Left lobe of liver (tissue), 2 donors: ENCODE measurements around the gene P2RX3. TPM values are rescaled to one million over a fixed set of nuclear protein-coding genes. Genes with fewer than 3 reads are reported as not detected.
A peak's percentile ranks its signal among the peaks of the same experiment; 100 is the strongest.

Experiments used
- ATAC-seq: fragments of 200-7000 bp; cut with Tn5 transposase; one replicate; pipeline ENCODE4 v1.9.1; 2020; ENCODE audit warnings: mild to moderate bottlenecking, moderate library complexity
- DNase-seq: peaks from one replicate; pipeline ENCODE4 v3.0.0-alpha.2; 2020; ENCODE audit warnings: low spot score
- total RNA-seq: library from RNA; stranded (reverse); gene quantifications from one replicate; pipeline ENCODE4 v1.2.1, GENCODE V29; 2021
- donor health status: DM: no; HTN: no; CAD: no; lungs with moderate emphysema.
- donor health status: DM: no; HTN: yes; CAD: no.

The P2RX3 gene
- total RNA-seq, 1 donor from 2014 or later: 0.50 TPM

- ATAC-seq: no peak
- peak; percentile 41 for DNase-seq
These were observed 28.8 kb upstream of the P2RX3 start for GRCh38 chr11:57309106-57310059.

DNA sequence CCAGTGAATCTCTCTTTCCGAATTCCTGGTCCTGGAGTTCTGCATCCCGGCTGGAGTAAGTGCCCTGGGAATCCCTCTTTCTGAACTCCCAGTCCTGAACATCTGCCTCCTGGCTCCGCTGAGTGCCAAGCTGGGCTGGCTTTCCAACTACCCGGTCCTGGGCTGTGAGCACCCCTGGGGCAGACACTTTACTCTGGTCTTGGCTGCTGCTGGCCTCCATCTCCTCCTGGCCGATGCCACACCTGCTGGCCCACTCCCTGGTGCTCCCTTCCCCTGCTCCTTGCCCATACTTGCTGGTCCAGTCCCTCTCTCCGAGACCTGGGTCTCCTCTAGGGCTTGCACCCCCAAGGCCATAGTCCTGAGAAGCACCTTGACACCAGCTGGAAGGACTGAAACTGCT lies 28.1 kb upstream of the P2RX3 start:
- DNase-seq (peak; percentile 52), ATAC-seq (no peak)

DNA sequence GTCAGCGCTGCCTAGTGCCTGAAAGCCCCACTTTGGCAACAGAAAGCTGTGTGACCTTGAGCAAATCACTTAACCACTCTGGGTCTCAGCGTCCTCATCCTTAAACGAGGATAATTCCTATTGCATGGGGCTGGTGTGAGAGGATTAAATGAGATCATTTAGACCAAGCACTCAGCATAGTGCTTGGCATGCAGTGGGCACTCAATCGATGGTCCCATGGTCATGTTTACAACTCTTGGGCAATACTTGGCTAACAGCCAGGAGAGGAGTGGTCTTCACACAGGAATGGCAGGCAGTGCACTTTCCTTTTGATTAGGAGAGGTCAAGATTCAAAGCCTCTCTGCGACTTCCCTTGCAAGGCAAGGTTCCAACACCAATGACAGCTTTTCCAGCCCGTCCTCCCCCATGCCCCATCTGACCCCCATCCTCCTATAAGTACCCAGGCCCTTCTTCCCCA lies 27.5 kb upstream of the P2RX3 start:
- peak; percentile 90 for DNase-seq
- peak; percentile 37 for ATAC-seq

GRCh38 chr11:57311109-57311936 lies 26.8 kb upstream of the P2RX3 start:
- DNase-seq (peak; percentile 99), ATAC-seq (peak; percentile 81)

DNA sequence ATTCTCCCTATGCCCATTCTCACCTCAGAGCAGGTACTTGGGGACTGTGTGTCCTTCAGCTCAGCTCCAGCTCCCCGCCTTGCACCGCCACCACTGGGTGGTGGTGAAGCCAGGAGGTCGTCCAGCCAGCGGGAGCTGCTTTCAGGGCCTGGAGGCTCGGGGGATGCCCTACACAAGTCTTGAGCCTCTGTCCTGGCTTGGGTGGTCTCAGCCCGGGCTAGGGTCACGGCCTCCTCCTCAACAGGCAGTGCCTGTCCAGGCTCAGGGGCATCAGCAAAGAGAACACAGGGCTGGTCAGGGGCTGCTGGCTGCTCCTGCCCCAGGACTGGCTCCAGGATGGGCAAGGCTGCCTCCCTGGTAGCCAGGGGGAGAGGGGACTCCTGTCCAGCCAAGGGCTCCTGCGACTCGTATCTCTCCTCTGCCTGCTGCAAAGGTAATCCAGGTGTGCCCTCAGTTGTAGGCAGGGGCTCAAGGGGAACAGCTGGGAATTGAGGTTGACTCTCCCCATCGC lies 25.6 kb upstream of the P2RX3 start:
- no peak for ATAC-seq
- no peak for DNase-seq

DNA sequence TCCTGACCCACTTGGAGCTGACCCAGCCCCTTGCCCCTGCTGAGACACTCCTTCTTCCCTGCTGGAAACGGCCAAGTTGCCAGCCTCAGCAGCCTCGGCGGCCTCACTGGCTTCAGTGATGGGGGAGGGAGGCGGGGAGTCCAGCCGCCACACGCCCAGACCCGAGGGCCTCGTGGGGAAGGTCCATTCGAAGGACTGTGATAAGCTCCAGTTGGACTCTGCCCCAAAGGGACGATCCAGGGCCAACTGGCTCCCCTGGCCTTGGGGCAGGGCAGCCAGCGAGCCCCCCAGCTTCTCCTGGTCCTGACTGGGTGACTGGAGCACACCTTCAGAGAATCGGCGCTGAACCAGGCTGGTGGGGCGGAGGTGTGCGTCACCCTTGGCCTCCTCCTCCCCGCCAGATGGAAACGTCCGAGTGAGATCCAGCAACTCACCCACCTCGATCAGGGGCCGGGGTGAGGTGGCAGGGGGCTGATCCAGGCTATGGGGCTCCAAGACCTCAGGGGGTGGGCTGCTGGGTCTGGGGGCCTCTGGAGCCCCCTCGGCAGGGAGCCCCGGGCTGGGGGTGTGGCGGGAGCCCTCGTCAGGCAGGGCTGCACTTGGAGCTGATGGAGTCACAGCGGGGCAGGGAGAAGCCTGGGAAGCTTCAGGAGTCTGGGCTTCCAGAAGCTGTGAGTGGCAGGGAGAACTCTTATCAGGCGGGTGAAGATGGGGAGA lies 24.9 kb upstream of the P2RX3 start:
- DNase-seq (peak; percentile 62), ATAC-seq (peak; percentile 7)

- ATAC-seq (no peak), DNase-seq (no peak)
These were observed 24.4 kb upstream of the P2RX3 start for GRCh38 chr11:57313788-57314135.

GRCh38 chr11:57314221-57314973 lies 23.8 kb upstream of the P2RX3 start:
- DNase-seq (no peak), ATAC-seq (no peak)

DNA sequence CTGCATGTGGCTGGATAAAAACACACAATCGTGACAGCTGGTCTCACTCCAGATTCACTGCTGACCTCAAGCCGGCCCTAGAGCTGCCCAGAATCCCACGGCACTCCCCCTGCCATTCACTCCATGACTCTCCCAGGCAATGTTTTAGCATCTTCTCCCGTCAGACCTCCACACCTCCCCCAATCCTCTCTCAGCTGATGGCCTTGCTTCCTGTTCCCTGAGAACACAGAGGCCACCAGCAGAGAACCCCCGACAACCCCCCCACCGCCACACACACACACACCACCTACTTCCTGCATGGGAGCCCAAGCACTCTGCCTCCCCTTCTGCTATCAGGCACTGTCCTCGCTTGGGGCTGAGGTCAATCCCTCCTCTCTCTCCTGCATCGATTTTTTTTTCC lies 22.7 kb upstream of the P2RX3 start:
- ATAC-seq (peak; percentile 16), DNase-seq (no peak)

GRCh38 chr11:57316017-57316416 lies 22.1 kb upstream of the P2RX3 start:
- ATAC-seq (no peak), DNase-seq (no peak)

- DNase-seq: no peak
These were observed 20.0 kb upstream of the P2RX3 start for GRCh38 chr11:57318178-57318577.

DNA sequence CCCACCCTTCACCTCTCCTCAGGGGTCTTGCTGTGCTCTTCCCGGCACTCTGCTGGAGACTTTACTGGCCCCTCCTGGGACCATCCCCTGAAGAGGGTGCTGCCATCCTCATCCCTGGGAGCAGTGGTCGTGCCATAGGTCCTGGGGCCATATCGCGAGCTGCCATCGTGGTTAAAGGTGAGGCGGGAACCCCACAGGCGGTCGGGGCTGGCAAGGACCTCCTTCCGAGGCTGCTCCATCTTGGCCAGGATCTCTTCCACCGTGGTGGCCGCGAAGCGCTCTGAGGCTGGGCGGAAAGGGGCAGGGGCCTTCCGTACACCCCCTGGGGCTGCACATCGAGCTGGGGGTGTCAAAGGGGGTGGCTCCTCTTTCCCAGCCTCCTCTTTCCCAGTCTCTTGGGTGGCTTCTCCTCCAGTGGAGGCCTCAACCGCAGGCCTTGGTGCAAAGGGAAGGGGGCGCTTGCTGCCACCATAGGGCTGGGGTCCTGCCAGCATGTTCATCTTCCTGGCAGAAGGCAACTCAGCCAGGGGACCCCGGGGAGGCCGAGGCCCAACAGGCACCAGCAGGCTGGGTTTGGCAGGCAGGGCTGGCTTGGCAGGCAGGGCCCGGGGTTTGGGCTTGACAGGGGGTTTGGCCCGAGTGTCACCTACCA lies 18.0 kb upstream of the P2RX3 start:
- ATAC-seq (no peak), DNase-seq (no peak)

More at GRCh38 chr11:57318178-57318577, 20.0 kb upstream of the P2RX3 start:
- no peak for ATAC-seq

GRCh38 chr11:57320719-57321387 lies 17.3 kb upstream of the P2RX3 start:
- ATAC-seq: peak; percentile 11
- DNase-seq: no peak

GRCh38 chr11:57321388-57322255 lies 16.5 kb upstream of the P2RX3 start:
- ATAC-seq (no peak), DNase-seq (no peak)

GRCh38 chr11:57322256-57323166 lies 15.6 kb upstream of the P2RX3 start:
- ATAC-seq: peak; percentile 65

DNA sequence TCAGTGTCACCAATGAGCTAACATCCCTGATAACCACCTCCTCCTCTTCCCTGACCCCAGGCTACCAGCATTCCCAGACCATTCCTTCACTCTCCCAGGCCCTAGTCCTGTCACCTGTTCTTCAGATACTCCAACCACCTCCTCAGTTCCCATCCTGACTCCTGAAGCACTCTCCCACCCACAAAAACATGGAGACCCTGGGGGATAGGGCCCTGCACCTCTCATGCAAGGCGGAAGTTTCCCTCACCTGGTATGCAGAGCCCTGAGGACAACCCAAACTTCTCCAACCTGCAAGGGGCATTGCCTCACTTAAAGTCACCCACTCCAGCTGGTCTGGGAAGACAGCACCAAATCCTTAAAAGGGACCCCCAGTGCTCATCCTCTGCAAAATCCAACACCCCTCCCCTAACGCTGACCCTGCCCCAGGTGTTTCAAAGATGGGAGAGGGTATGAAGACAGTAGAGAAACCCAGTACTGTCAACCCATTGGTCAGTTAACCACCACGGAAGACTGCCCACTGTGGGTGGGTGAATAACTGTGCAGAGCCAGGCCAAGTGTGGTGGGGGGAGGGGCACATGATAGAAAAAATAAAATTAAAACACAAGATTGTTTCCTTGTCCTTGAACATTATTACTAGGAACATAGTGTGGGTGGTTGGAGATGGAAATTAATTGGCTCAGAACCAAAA lies 14.8 kb upstream of the P2RX3 start:
- DNase-seq (no peak), ATAC-seq (no peak)

More at GRCh38 chr11:57322256-57323166, 15.6 kb upstream of the P2RX3 start:
- DNase-seq: peak; percentile 90

- ATAC-seq: no peak
- DNase-seq: no peak
These were observed 14.3 kb upstream of the P2RX3 start for GRCh38 chr11:57323855-57324153.
